WERI-Rb-1 (cell line): ENCODE data around the gene SDK2.

Source experiments
- DNase-seq: peaks from one replicate; pipeline ENCODE4 v3.0.0-alpha.2; 2020
- H3K27ac ChIP-seq: fragments of 250-450 bp; sonication (Bioruptor Pico); 2 replicates; pipeline ENCODE4 v1.5.1; 2020; ENCODE audit warnings: mild to moderate bottlenecking, moderate library complexity
- H3K27me3 ChIP-seq: fragments of 250-450 bp; sonication (Bioruptor Pico); 2 replicates; pipeline ENCODE4 v1.5.1; 2021; ENCODE audit warnings: mild to moderate bottlenecking, low read depth, moderate library complexity; ENCODE audit not compliant: insufficient read depth, severe bottlenecking
- H3K36me3 ChIP-seq: fragments of 250-450 bp; sonication (Bioruptor Pico); 2 replicates; pipeline ENCODE4 v1.5.1; 2020; ENCODE audit warnings: mild to moderate bottlenecking, moderate library complexity
- H3K4me3 ChIP-seq: 2 replicates; pipeline ENCODE4 v1.5.1; 2011; ENCODE audit warnings: low read depth, mild to moderate bottlenecking, control low read depth, low read length
- H3K9me3 ChIP-seq: fragments of 250-450 bp; sonication (Bioruptor Pico); 2 replicates; pipeline ENCODE4 v1.5.1; 2021; ENCODE audit warnings: mild to moderate bottlenecking, moderate library complexity; ENCODE audit not compliant: severe bottlenecking
- CTCF ChIP-seq: IDR thresholded peaks from 2 replicates; pipeline ENCODE4 v1.5.1; 2011; ENCODE audit warnings: low read depth, mild to moderate bottlenecking, control low read depth, inconsistent platforms, low read length

SDK2 gene

GRCh38 chr17:73410586-73411312, 233.5 kb downstream of the SDK2 start:
- Histone ChIP-seq H3K27me3 (no peaks in the 10 kb centered on the region), H3K9me3 (no peaks in the 10 kb centered on the region), H3K4me3 (no peak overlapping the region), H3K27ac (no peak overlapping the region), H3K36me3 (peaks cover 61% of the 10 kb centered on the region)
- no peak for TF ChIP-seq CTCF
- DNase-seq = no peak

- DNase-seq = no peak
- Histone ChIP-seq H3K27me3 (no peaks in the 10 kb centered on the region), H3K27ac (no peak overlapping the region), H3K4me3 (no peak overlapping the region), H3K9me3 (no peaks in the 10 kb centered on the region), H3K36me3 (peaks cover 42% of the 10 kb centered on the region)
- TF ChIP-seq CTCF = no peak
These were observed 240.0 kb downstream of the SDK2 start for GRCh38 chr17:73404246-73404645.

GRCh38 chr17:73402466-73402865, 241.8 kb downstream of the SDK2 start:
- Histone ChIP-seq H3K27me3 (no peaks in the 10 kb centered on the region), H3K4me3 (no peak overlapping the region), H3K27ac (no peak overlapping the region), H3K36me3 (peaks cover 58% of the 10 kb centered on the region), H3K9me3 (no peaks in the 10 kb centered on the region)
- no peak for TF ChIP-seq CTCF
- no peak for DNase-seq

GRCh38 chr17:73401911-73402310, 242.3 kb downstream of the SDK2 start:
- DNase-seq = no peak
- no peak for TF ChIP-seq CTCF
- Histone ChIP-seq H3K27ac (no peak overlapping the region), H3K27me3 (no peaks in the 10 kb centered on the region), H3K36me3 (peaks cover 60% of the 10 kb centered on the region), H3K4me3 (no peak overlapping the region), H3K9me3 (no peaks in the 10 kb centered on the region)

GRCh38 chr17:73400915-73401545, 243.2 kb downstream of the SDK2 start:
- Histone ChIP-seq H3K27ac (no peak overlapping the region), H3K27me3 (no peaks in the 10 kb centered on the region), H3K4me3 (no peak overlapping the region), H3K9me3 (no peaks in the 10 kb centered on the region), H3K36me3 (peaks cover 58% of the 10 kb centered on the region)
- no peak for TF ChIP-seq CTCF
- no peak for DNase-seq
